Tibial artery (tissue), 4 donors: Measurements from ENCODE around the gene ANGPTL8.

ENCODE experiments used
- DNase-seq, 2 donors: peaks; one replicate each; pipeline ENCODE4 v3.0.0-alpha.2; 2019
- H3K27ac ChIP-seq, 2 donors: fragments of 200-600 bp; sonication (generic) in 1 of 2; 1 replicate in 1 of 2; 2 replicates in 1 of 2; pipeline ENCODE4 v1.5.1; 2018 to 2019; ENCODE audit warnings: mild to moderate bottlenecking in 1 of 2
- H3K27me3 ChIP-seq, 2 donors: fragments of 200-600 bp; sonication (generic) in 1 of 2; one replicate each; pipeline versions ENCODE4 v1.5.1 to v1.6.0; 2016 to 2019
- H3K36me3 ChIP-seq, 3 donors: fragments of 200-600 bp; sonication (generic) in 2 of 3; one replicate each; pipeline ENCODE4 v1.5.1; 2016 to 2019; ENCODE audit warnings: mild to moderate bottlenecking in 2 of 3
- H3K4me1 ChIP-seq, 4 donors: fragments of 200-600 bp; sonication (generic) in 2 of 4; 1 replicate in 3 of 4; 2 replicates in 1 of 4; pipeline ENCODE4 v1.5.1; 2016 to 2019
- H3K4me3 ChIP-seq, 2 donors: fragments of 200-600 bp; sonication (generic) in 1 of 2; 1 replicate in 1 of 2; 2 replicates in 1 of 2; pipeline ENCODE4 v1.5.1; 2018 to 2019; ENCODE audit warnings: mild to moderate bottlenecking in 2 of 2
- H3K9me3 ChIP-seq, 3 donors: fragments of 200-600 bp; sonication (generic) in 1 of 3; one replicate each; pipeline ENCODE4 v1.5.1; 2016 to 2019
- CTCF ChIP-seq, 2 experiments: fragments of 200-600 bp in 1 of 2; fragments of 450-650 bp in 1 of 2; IDR thresholded peaks; one replicate each; pipeline ENCODE4 v1.5.1; 2017 to 2019; ENCODE audit warnings: antibody characterized with exemption in 2 of 2, mild to moderate bottlenecking in 1 of 2, moderate library complexity in 1 of 2
- intact Hi-C: fragments of 100-400 bp; cut with DNase I; formaldehyde crosslinking; loops from one replicate; pipeline ENCODE4 v1.15.0; 2023; ENCODE audit warnings: low total_unique reads

ANGPTL8 gene

GRCh38 chr19:11209839-11210655, 29.4 kb upstream of the ANGPTL8 start:
- Histone ChIP-seq H3K4me1 (peaks cover 0 to 5% (median 4%) of the 10 kb centered on the region in 4 donors), H3K36me3 (peaks cover under 1 to 64% (median 8%) of the 10 kb centered on the region in 3 donors), H3K27me3 (no peaks in the 10 kb centered on the region), H3K9me3 (no peaks in the 10 kb centered on the region), H3K27ac (no peak overlapping the region), H3K4me3 (no peak overlapping the region)
- TF ChIP-seq CTCF (IDR thresholded peaks at IDR 0.05): no peak
- intact Hi-C loops: loop anchor here (2.0 kb wide), 1 partner anchor 171 kb away; no protein-coding TSS in a partner anchor
- DNase-seq: no peak

- Histone ChIP-seq H3K27ac (no peak overlapping the region), H3K36me3 (peaks cover 6 to 70% (median 13%) of the 10 kb centered on the region in 3 donors)
- intact Hi-C loops: no loop called here
Observed at GRCh38 chr19:11210656-11210928, 28.8 kb upstream of the ANGPTL8 start.

GRCh38 chr19:11214387-11214786, 25.0 kb upstream of the ANGPTL8 start:
- Histone ChIP-seq H3K27ac (no peak overlapping the region), H3K36me3 (peaks cover 15 to 72% (median 32%) of the 10 kb centered on the region in 3 donors), H3K4me3 (no peak overlapping the region), H3K4me1 (no peaks in the 10 kb centered on the region), H3K27me3 (no peaks in the 10 kb centered on the region), H3K9me3 (no peaks in the 10 kb centered on the region)
- intact Hi-C loops: no loop called here
- DNase-seq: no peak
- no peak for TF ChIP-seq CTCF (IDR thresholded peaks at IDR 0.05)

More at GRCh38 chr19:11210656-11210928, 28.8 kb upstream of the ANGPTL8 start:
- no peak for TF ChIP-seq CTCF (IDR thresholded peaks at IDR 0.05)
- Histone ChIP-seq H3K9me3 (no peaks in the 10 kb centered on the region), H3K27me3 (no peaks in the 10 kb centered on the region), H3K4me1 (no peaks in the 10 kb centered on the region), H3K4me3 (no peak overlapping the region)
- DNase-seq: no peak

- no peaks in the 10 kb centered on the region for H3K27me3 ChIP-seq
- no peaks in the 10 kb centered on the region for H3K4me1 ChIP-seq
- intact Hi-C loops: no loop called here
- H3K36me3 ChIP-seq: peaks cover 24 to 73% (median 46%) of the 10 kb centered on the region in 3 donors
- TF ChIP-seq CTCF (IDR thresholded peaks at IDR 0.05): no peak
- no peak overlapping the region for H3K27ac ChIP-seq
- H3K9me3 ChIP-seq: peaks cover 0 to 15% (median 11%) of the 10 kb centered on the region in 3 donors
- no peak overlapping the region for H3K4me3 ChIP-seq
- no peak for DNase-seq
Observed at GRCh38 chr19:11221082-11221598, 18.3 kb upstream of the ANGPTL8 start.

GRCh38 chr19:11223200-11223599, 16.2 kb upstream of the ANGPTL8 start:
- Histone ChIP-seq H3K4me1 (no peaks in the 10 kb centered on the region), H3K9me3 (peaks cover 0 to 15% (median 11%) of the 10 kb centered on the region in 3 donors), H3K27ac (no peak overlapping the region), H3K4me3 (no peak overlapping the region), H3K36me3 (peaks cover 20 to 75% (median 47%) of the 10 kb centered on the region in 3 donors), H3K27me3 (no peaks in the 10 kb centered on the region)
- no peak for DNase-seq
- intact Hi-C loops: no loop called here
- no peak for TF ChIP-seq CTCF (IDR thresholded peaks at IDR 0.05)
